ENCODE measurements around the gene RDH11.

DNA sequence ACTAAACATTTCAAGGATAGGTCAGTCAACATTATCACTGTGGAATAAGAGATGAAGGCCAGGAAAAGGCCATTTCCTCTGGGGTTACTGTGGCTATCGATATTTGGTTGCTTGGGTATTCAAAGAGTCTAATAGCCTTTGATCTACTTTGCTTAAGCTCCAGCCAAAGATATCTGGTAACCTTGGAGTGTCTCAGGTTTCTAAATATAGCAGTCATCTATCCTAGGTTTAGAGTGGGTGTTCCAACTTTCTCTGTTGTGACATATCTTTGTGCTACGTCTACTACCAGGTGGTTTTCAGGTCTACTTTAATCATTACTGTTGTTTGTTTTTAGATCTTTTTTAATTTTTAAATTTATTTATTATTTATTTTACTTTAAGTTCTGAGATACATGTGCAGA is 48.5 kb upstream of the RDH11 start:
- TF ChIP-seq, protein P1, sequence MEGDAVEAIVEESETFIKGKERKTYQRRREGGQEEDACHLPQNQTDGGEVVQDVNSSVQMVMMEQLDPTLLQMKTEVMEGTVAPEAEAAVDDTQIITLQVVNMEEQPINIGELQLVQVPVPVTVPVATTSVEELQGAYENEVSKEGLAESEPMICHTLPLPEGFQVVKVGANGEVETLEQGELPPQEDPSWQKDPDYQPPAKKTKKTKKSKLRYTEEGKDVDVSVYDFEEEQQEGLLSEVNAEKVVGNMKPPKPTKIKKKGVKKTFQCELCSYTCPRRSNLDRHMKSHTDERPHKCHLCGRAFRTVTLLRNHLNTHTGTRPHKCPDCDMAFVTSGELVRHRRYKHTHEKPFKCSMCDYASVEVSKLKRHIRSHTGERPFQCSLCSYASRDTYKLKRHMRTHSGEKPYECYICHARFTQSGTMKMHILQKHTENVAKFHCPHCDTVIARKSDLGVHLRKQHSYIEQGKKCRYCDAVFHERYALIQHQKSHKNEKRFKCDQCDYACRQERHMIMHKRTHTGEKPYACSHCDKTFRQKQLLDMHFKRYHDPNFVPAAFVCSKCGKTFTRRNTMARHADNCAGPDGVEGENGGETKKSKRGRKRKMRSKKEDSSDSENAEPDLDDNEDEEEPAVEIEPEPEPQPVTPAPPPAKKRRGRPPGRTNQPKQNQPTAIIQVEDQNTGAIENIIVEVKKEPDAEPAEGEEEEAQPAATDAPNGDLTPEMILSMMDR (IDR thresholded peaks at IDR 0.05): no peak
- no peak for TF ChIP-seq POLR2AphosphoS5 (IDR thresholded peaks at IDR 0.05; ENCODE audit: low read depth, low read length)
- TF ChIP-seq, protein P2, sequence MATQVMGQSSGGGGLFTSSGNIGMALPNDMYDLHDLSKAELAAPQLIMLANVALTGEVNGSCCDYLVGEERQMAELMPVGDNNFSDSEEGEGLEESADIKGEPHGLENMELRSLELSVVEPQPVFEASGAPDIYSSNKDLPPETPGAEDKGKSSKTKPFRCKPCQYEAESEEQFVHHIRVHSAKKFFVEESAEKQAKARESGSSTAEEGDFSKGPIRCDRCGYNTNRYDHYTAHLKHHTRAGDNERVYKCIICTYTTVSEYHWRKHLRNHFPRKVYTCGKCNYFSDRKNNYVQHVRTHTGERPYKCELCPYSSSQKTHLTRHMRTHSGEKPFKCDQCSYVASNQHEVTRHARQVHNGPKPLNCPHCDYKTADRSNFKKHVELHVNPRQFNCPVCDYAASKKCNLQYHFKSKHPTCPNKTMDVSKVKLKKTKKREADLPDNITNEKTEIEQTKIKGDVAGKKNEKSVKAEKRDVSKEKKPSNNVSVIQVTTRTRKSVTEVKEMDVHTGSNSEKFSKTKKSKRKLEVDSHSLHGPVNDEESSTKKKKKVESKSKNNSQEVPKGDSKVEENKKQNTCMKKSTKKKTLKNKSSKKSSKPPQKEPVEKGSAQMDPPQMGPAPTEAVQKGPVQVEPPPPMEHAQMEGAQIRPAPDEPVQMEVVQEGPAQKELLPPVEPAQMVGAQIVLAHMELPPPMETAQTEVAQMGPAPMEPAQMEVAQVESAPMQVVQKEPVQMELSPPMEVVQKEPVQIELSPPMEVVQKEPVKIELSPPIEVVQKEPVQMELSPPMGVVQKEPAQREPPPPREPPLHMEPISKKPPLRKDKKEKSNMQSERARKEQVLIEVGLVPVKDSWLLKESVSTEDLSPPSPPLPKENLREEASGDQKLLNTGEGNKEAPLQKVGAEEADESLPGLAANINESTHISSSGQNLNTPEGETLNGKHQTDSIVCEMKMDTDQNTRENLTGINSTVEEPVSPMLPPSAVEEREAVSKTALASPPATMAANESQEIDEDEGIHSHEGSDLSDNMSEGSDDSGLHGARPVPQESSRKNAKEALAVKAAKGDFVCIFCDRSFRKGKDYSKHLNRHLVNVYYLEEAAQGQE (IDR thresholded peaks at IDR 0.05; ENCODE audit: insufficient read depth in 1 of 2, low read depth in 2 of 2, low read length in 1 of 2): no peak
